ENCODE measurements around the gene C20orf173. TPM values are rescaled to one million over a fixed set of nuclear protein-coding genes. Genes with fewer than 3 reads are reported as not detected.
"Not testable (repeated sequence)": the region's sequence is repeated elsewhere in the genome, so short reads cannot be mapped to it uniquely, and the experiment has no call there.

The C20orf173 gene, protein sequence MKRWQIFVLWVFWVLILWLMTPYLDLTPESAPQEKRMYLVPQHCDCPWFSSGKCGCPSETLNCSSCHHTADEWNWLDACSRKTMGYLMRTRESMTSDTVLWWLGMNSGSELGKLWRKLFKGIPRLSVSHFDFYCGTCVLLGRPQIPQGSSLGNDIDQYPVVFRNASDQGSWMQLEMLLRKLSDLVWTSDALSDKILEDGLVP
- polyA plus RNA-seq (2013, experiment 1 of 2; ENCODE audit: insufficient read length) = not detected
- not detected for polyA plus RNA-seq (2013, experiment 2 of 2; ENCODE audit: insufficient read length)

DNA sequence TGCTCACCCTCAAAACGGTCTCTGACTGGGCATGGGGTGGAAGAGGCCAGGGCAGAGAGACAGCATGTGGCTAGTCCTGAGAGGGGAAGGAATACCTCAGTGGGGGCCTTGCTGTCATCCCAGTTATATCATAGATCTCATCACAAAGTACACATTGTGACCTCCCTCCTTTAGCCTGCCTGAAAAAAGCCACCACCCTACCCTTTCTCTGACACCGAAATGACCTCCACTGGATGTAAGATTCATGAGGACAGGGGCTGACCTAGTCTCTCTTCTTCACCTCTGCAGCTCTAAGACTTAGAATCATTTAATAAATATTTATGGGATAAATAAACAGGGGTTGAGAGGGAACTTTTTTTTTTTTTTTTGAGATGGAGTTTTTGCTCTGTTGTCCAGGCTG is at the start of gene C20orf173:
Gene C20orf173, minus strand, starts transcription at position 101 of the 400 bp plus-strand sequence. CDS start 279 bp downstream, outside the sequence.
- DNase-seq = no peak

DNA sequence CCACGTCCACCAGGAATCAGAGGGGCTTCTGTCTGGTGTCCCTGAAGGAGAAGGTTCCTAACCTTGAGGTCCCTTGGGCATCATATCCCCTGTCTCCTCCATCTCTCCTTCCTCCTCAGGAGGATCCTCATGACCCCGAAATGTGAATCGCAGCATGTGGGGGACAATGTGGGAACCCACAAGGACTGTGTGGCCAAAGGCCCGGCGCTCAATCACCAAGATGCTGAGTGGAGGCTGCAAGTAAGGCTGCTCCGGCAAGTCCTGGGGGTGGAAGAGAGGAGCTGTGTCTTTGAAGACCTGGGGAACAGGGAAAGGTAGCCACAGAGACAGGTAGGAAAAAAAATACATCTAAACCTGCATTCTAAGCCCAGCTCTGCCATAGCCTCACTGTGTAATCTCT is 49.7 kb upstream of the C20orf173 start:
- DNase-seq = no peak

- no peak for DNase-seq
These were observed 49.0 kb upstream of the C20orf173 start for GRCh38 chr20:35578469-35578868.

GRCh38 chr20:35576816-35577215 is 47.4 kb upstream of the C20orf173 start:
- DNase-seq = no peak

DNA sequence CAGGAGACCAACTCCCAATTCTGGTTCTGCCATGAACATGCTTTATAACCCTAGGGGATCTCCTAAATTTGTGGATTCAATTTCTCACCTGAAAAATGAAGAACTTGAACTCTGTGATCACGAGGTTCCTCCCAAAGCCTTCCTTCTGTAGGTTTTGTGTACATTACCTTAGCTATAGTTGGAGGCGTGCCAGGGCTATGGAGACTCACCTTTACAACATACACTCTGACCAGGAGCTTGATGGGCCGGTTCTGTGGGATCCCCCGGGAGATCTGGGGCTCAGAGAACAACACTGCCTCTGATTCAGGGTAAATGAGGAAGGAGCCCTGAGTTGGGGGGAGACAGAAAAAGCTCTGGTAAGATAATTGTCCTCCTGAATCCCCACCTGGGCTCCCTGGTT is 46.5 kb upstream of the C20orf173 start:
- no peak for DNase-seq

- no peak for DNase-seq
These were observed 43.4 kb upstream of the C20orf173 start for GRCh38 chr20:35572838-35573237.

GRCh38 chr20:35571555-35571954 is 42.1 kb upstream of the C20orf173 start:
- DNase-seq = no peak

DNA sequence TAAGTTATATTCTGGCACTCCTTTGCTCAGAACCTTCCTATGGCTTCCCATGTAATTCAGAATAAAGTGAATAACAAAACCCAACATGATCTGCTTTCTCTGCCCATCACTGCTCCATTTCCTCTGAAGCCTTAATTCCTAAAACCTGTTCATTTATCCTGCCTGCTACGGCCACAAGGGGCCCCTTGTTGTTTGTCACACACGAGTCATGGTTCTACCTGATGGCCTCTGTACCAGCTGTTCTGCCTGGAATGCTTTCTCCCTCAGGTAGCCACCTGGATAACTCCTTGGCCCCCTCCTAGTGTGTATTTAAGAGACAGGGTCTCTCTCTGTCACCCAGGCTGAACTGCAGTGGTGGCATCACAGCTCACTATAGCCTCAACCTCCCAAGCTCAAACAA is 39.2 kb upstream of the C20orf173 start:
- no peak for DNase-seq

GRCh38 chr20:35564905-35565304 is 35.5 kb upstream of the C20orf173 start:
- no peak for DNase-seq

DNA sequence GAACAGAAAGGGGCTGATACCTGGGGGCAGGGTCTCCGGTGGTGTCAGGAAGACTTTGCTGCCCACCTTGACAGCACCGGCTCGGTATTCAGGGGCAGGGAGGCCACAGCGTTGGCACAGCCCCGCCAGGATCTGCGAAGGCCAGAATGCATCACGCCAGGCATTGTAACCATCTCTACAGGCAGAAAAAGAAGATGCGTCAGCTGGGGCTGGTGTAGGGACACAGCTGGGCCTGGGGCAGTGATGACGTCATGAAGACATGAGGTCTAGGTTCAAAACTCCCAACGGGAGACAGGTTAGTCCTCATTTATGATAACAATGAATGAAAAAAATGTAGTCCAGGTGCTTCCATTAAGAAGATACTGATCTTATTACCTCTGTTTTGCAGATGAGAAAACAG is 34.4 kb upstream of the C20orf173 start:
- DNase-seq = no peak

- DNase-seq = no peak
These were observed 33.2 kb upstream of the C20orf173 start for GRCh38 chr20:35562541-35563110.

DNA sequence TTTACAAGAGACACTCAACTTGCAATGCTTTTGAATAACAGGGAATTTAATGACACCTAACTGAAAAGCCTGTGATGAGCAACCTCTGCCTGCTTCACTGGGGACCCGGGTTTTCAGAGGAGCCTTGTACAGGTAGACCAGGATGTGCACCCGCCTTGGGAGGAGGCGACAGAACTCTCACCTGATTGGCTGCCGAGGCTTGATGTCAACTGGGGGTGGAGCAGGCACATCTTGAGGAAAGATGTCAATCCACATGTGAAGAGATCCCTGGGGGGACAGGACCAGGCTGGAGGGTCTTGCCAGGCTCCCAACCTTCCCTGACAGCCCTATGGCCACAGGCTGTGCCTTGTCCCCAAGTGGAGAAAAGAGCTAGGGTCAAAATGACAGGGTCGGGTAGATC is 32.2 kb upstream of the C20orf173 start:
- no peak for DNase-seq

DNA sequence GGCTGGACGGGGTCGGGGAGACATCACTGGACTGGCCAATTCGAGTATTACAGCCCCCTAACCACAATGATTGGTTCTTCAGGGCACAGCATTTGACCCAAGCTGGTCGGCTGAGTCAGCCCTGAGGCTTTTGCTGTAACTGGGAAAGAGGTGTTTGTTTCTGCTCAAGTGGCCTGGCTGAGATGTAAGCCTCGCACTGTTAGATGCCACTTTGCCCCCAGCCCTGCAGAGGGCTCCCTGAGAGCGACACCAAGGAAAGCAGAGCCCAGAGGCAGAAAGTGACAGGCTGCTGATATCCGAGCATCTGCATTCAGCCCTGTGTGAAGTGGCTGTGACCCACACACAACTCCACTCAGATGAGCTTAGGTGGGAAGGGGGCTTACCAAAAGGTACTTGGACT is 31.8 kb upstream of the C20orf173 start:
- DNase-seq = peak; percentile 61

- DNase-seq = no peak
These were observed 31.1 kb upstream of the C20orf173 start for GRCh38 chr20:35560541-35560940.

DNA sequence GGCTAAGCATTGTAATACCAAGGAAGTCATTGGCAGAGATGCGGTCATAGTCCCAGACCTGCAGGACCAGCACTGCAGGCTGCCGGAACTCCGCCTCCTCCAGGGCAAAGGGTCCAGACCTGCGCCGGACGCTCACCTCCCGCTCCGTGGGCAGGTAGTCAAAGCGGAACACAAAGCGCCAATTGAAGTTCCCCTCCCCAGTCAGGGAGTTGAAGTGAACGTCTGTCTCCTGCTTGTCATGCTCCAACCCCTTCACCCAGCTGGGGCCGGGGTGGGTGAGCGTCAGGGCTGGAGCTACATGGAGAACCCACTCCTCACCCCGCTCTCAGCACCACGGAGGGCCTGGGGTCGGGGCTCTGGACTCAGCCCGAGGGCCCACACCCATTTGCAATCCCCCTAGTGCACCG is 30.7 kb upstream of the C20orf173 start:
- no peak for DNase-seq

GRCh38 chr20:35559042-35559693 is 29.7 kb upstream of the C20orf173 start:
- DNase-seq = no peak

DNA sequence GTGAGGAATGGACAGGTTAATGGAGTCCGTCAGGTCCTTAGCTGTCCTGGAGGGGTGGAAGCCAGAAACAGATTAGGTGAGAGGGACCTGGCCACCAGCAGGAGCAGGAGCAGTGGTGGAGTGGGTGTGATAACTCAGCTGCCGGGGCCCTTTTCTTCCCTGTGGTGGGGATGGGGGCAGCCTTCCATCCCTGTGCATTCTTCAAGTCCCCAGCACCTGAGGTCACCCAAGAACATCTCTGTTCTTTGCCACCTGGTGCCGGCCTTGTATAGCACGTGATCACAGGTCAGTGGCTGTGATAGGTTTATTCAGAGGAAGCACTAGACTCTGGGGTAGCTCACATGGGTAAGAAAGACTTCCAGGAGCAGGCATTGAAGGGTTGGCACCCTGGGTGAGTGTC is 29.0 kb upstream of the C20orf173 start:
- no peak for DNase-seq

- DNase-seq = no peak
These were observed 27.4 kb upstream of the C20orf173 start for GRCh38 chr20:35556871-35557270.

GRCh38 chr20:35555951-35556645 is 26.6 kb upstream of the C20orf173 start:
- no peak for DNase-seq

- DNase-seq = not testable (repeated sequence)
These were observed 26.0 kb upstream of the C20orf173 start for GRCh38 chr20:35555461-35555860.

DNA sequence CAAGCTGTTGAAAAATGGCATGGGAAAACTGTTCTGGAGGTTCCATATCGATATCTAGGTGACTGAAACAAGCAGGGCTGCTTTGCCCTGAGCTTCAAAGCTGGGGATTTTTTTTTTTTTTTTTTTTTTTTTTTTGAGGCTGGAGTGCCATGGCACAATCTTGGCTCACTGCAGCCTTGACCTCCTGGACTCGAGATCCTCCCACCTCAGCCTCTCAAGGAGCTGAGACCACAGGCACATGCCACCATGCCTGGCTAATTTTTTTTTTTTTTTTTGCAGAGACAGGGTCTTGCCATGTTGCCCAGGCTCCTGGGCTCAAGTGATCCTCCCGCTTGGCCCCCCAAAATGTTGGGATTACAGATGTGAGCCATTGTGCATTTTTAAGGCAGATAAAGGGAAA is 23.5 kb upstream of the C20orf173 start:
- no peak for DNase-seq

DNA sequence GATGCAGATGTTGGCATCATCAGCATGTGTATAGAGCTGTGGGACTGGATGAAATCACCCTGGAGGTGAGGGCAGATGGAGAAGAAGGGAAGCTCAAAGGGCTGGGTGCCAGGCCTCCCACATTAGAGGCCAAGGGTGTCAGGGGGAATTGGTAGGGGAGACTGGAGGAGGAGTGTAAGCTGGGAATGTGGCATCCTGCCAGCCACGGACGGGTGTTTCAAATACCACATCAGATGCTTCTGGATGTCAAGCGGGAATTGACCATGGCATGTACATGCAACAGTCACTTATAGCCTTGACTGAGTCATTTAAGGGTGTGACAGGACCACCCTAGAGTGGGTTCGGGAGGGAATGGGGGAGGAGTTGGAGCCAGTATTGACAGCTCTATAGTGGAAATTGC is 22.1 kb upstream of the C20orf173 start:
- peak; percentile 58 for DNase-seq

GRCh38 chr20:35547329-35547728 is 17.9 kb upstream of the C20orf173 start:
- DNase-seq = no peak
